HG03103 (cell line): ENCODE measurements around the gene TAS1R3.
"Not testable (repeated sequence)": the region's sequence is repeated elsewhere in the genome, so short reads cannot be mapped to it uniquely, and the experiment has no call there.

Experiments
- ATAC-seq: cut with Tn5 transposase; IDR thresholded peaks from one replicate; pipeline ENCODE4 v1.9.1; 2021; ENCODE audit warnings: low read depth; ENCODE audit not compliant: unreplicated experiment

Gene TAS1R3

GRCh38 chr1:1364266-1364665 lies 33.2 kb downstream of the TAS1R3 start:
- ATAC-seq: no peak

DNA sequence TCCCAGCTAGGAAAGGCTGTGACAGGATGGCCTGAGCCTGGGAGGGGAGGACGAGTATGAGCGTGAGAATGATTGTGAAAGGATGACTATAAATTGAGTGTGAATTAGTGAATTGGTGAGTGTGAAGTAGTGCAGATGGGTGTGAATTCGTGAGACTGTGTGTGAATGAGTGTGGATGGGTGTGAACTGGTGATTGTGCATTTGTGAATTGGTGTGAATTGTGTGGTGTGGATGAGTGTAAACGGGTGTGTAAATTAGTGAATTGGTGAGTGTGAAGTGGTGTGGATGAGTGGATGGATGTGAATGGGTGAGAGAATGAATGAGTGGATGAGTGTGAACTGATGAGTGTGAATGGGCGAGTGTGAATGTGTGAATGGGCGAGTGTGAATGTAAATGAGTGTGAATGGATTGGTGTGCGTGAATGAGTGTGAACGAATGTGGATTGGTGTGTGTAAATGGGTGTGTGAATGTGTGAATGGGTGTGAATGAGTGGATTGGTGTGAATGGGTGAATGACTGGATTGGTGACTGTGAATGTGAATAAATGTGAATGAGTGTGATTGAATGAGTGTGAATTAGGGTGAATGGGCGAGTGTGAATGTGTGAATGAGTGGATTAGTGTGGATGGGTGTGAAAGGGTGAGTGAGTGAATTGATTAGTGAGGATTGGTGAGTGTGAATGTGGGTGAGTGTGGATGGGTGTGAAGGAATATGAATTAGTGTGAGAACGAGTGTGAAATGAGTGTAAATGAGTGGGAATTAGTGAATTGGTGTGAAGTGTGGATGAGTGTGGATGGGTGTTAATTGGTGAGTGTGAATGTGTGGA lies 35.0 kb downstream of the TAS1R3 start:
- no peak for ATAC-seq

DNA sequence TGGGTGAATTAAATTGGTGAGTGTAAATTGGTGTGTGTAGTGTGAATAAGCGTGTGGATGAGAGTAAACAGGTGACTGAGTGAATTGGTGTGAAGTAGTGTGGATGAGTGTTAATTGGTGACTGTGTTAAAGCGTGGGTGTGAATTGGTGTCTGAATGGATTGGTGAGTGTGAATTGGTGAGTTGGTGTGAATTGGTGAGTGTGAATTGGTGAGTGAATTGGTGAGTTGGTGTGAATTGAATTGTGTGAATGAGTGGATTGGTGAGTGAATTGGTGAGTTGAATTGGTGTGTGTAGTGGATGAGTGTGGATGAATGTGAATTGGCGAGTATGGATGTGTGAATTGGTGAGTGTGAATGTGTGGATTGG lies 35.6 kb downstream of the TAS1R3 start:
- no peak for ATAC-seq

DNA sequence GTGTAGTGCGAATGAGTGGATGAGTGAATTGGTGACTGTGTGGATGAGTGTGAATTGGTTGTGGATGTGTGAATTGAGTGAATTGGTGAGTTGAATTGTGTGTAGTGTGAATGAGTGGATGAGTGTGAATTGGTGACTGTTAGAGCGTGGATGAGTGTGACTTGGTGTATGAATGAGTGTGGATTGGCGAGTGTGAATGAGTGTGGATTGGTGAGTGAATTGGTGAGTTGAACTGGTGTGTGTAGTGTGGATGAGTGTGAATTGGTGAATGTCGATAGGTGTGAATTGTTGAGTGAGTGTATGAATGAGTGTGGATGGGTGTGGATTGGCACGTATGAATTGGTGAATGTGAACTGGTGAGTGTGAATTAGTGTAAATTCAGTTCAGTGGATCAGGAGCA lies 36.2 kb downstream of the TAS1R3 start:
- no peak for ATAC-seq

- not testable (repeated sequence) for ATAC-seq
These were observed 39.0 kb downstream of the TAS1R3 start for GRCh38 chr1:1370094-1370493.

- no peak for ATAC-seq
These were observed 39.8 kb downstream of the TAS1R3 start for GRCh38 chr1:1370771-1371300.

DNA sequence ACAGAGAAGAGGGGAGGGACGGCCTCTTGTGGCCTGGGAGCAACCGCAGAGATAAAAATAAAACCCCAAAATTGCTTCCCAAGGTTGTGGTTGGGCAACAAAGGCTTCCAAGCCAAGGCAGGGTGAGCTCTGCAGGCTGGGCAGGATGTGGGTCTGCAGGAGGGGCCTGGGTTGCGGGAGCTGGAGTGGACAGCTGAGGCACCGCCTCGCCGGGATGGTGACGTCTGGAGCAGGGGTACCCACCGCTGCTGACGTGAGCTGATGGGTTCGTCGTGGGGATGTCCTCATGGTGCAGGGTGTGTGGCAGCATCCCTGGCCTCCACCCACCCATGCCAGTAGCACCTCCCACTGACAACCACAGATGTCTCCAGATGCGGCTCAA lies 40.3 kb downstream of the TAS1R3 start:
- ATAC-seq: no peak

- no peak for ATAC-seq
These were observed 40.9 kb downstream of the TAS1R3 start for GRCh38 chr1:1371746-1372711.

- no peak for ATAC-seq
These were observed 42.2 kb downstream of the TAS1R3 start for GRCh38 chr1:1373051-1373814.

- no peak for ATAC-seq
These were observed 42.9 kb downstream of the TAS1R3 start for GRCh38 chr1:1373815-1374588.

DNA sequence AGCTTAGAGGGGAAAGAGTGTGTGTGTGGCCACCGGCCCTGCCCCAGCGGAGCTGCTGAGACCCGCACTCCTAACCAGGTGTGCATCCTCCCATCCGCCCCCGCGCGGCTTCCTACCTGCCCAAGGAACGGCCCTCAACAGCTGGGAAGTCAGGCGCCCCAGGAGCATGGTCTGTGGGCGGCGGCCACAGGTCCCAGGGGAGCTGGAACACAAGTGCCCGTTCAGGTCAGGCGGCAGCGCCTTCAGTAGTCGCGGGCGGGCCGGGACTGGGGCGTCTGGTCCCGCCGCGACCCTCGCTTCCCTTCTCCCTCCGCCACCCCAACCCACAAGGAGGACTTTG lies 43.5 kb downstream of the TAS1R3 start:
- no peak for ATAC-seq

DNA sequence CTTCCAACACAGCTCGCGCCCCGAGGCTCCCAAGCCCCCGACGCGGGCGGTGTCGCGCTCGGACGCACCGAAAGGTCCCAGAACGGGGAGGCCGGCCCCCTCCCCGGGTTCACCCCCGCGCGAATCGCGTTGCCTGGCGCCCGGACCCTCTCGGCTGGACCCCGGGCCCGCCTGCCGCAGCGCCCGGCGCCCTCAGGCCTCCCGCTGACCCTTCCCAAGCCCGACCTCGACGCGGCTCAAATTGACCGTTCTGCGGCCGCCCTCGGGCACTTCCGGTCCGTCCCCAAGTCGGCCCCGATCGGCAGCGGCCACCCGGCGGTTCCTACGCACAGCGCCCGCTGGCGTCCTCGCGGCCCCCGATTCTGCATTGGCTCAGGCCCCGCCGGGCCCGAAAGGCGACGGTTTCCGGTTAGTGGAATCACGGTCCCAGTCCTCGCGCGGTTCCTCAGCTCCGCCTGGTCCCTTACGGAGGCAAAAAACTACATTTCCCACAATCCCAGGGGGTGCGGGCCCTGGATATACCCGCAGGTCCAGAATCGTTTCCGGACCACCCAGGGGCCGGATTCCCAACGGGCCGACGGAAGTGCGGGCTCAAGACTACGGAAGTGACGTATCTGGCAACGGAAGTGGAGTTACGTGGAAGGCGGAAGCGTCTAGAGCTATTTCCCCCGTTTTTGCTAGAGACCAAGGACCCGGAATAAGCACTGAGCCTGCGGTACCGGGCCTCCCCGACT lies 44.0 kb downstream of the TAS1R3 start, which contains the start of gene AURKAIP1:
Gene AURKAIP1 (minus strand): TSS at position 279 of the 734 bp plus-strand sequence. CDS start 451 bp downstream, outside the sequence.
- peak; percentile 80 for ATAC-seq

DNA sequence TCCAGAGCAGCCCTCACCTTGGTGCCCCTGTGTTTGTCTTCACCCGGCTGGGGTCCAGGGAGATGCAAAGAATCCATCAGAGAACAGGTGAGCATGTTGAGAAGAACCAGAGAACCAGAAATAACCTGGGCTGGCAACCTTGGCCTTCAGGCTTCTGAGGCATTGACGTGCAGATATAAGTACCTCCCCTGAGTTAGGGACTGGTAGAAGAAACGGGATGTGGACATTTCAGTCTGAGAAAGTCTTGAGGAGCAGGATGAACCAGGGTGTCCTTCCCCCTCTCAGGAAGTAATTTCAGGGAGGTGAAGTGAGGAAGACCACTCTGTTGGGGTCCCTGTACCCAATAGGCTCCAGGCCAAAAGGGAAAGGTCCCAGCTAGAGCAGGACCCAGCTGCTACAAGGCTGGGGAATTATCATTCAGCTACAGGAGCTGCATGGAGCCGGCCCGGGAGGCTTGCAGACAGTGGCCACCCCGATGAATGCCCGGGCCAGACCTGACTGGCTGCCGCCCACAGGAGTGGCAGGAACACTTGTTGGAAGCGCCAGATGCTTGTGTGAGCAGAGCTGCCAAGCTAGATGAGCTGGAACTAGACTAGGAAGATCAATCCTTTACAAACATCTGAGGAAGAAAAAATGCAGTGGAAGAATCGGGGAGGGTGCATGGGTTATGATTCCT lies 45.6 kb downstream of the TAS1R3 start:
- no peak for ATAC-seq

- no peak for ATAC-seq
These were observed 46.6 kb downstream of the TAS1R3 start for GRCh38 chr1:1377540-1378205.

- ATAC-seq: no peak
These were observed 49.8 kb downstream of the TAS1R3 start for GRCh38 chr1:1380860-1381259.

GRCh38 chr1:1381294-1381693 lies 50.2 kb downstream of the TAS1R3 start:
- no peak for ATAC-seq
